Progenitor cell of endocrine pancreas (in vitro differentiated cells): ENCODE measurements around the gene THEM5. TPM values are rescaled to one million over a fixed set of nuclear protein-coding genes. Genes with fewer than 3 reads are reported as not detected.
"Not testable (repeated sequence)": the region's sequence is repeated elsewhere in the genome, so short reads cannot be mapped to it uniquely, and the experiment has no call there.

Experiments
- DNase-seq: peaks from one replicate; pipeline ENCODE4 v3.0.0; 2021; ENCODE audit warnings: low spot score; ENCODE audit not compliant: unreplicated experiment
- H3K27ac Mint-ChIP-seq: 2 replicates; pipeline ENCODE4 v1.8.0; 2021; ENCODE audit warnings: mild to moderate bottlenecking, moderate library complexity, mixed read lengths
- H3K27me3 Mint-ChIP-seq: 2 replicates; pipeline ENCODE4 v1.8.0; 2021; ENCODE audit warnings: mixed read lengths
- H3K36me3 Mint-ChIP-seq: 2 replicates; pipeline ENCODE4 v1.8.0; 2022; ENCODE audit warnings: mixed read lengths; ENCODE audit not compliant: insufficient read depth
- H3K4me1 Mint-ChIP-seq: 2 replicates; pipeline ENCODE4 v1.8.0; 2021; ENCODE audit warnings: low read depth, mixed read lengths
- H3K4me3 Mint-ChIP-seq: 2 replicates; pipeline ENCODE4 v1.8.0; 2021; ENCODE audit warnings: low read depth, mild to moderate bottlenecking, moderate library complexity, mixed read lengths
- H3K9me3 Mint-ChIP-seq: 2 replicates; pipeline ENCODE4 v1.8.0; 2021; ENCODE audit warnings: low read depth, mixed read lengths
- total RNA-seq: library from RNA; stranded (reverse); gene quantifications from 2 replicates; pipeline ENCODE4 v1.2.1, GENCODE V29; 2021
- TF ChIP-seq, protein P1 (sequence below): fragments of 200-600 bp; sonication (generic); IDR thresholded peaks from one replicate; pipeline ENCODE4 v1.5.0; 2021; ENCODE audit warnings: antibody characterized with exemption, mild to moderate bottlenecking; ENCODE audit not compliant: unreplicated experiment

THEM5 gene
- total RNA-seq, 1 donor from 2014 or later, result not detected

DNA sequence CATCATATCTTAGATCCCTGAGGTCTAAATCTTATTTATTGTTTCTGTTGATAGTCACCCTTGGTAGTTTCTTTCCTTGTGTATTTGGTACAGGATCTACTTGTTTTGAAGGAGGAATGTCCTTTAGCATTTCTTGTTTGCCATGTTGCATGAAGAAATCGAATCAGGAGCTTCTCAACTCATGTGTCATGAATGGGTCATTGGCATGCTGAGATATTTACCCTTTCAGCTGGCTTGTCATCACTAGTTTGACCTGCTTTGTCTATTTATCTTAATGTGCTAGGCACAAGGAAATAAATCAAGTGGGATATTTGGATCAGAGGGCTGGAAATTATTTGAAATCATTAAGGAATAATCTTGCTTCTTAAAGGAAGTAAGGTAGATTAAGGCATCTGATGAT lies 32.0 kb upstream of the THEM5 start:
- Mint-ChIP-seq H3K4me1 (no peaks in the 10 kb centered on the region), H3K9me3 (peaks cover 3% of the 10 kb centered on the region), H3K27ac (no peak overlapping the region), H3K4me3 (no peak overlapping the region), H3K27me3 (no peaks in the 10 kb centered on the region), H3K36me3 (peaks cover 21% of the 10 kb centered on the region)
- no peak for DNase-seq
- TF ChIP-seq, protein P1, sequence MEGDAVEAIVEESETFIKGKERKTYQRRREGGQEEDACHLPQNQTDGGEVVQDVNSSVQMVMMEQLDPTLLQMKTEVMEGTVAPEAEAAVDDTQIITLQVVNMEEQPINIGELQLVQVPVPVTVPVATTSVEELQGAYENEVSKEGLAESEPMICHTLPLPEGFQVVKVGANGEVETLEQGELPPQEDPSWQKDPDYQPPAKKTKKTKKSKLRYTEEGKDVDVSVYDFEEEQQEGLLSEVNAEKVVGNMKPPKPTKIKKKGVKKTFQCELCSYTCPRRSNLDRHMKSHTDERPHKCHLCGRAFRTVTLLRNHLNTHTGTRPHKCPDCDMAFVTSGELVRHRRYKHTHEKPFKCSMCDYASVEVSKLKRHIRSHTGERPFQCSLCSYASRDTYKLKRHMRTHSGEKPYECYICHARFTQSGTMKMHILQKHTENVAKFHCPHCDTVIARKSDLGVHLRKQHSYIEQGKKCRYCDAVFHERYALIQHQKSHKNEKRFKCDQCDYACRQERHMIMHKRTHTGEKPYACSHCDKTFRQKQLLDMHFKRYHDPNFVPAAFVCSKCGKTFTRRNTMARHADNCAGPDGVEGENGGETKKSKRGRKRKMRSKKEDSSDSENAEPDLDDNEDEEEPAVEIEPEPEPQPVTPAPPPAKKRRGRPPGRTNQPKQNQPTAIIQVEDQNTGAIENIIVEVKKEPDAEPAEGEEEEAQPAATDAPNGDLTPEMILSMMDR, result no peak

DNA sequence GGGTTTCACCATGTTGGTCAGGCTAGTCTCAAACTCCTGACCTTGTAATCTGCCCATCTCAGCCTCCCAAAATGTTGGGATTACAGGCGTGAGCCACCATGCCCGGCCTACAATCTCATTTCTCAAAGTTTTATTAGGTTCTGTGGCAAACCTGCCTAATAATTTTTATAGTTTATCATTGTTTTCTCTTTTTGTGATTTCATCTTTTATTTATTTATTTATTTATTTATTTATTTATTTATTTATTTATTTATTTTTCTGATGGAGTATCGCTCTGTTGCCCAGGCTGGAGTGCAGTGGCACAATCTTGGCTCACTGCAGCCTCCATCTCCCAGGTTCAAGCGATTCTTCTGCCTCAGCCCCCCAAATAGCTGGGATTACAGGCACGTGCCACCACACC lies 31.4 kb upstream of the THEM5 start:
- peaks cover 21% of the 10 kb centered on the region for H3K36me3 Mint-ChIP-seq
- not testable (repeated sequence) for DNase-seq, H3K27me3 Mint-ChIP-seq, H3K4me3 Mint-ChIP-seq, H3K9me3 Mint-ChIP-seq, H3K27ac Mint-ChIP-seq, H3K4me1 Mint-ChIP-seq

DNA sequence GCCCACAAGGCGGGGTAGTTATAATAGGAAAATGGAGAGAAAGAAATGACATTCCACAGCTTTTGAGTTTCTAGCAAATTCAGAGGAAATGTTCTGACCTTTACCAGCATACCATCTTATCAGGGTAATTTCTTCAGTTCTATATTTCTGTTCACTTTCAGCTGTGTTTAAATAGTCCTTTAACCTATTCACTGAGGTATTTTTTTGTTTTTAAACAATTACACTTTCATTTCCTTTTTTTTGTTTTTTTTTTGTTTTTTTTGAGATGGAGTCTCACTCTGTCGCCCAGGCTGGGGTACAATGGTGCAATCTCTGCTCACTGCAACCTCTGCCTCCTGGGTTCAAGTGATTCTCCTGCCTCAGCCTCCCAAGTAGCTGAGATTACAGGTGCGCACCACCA lies 30.9 kb upstream of the THEM5 start:
- not testable (repeated sequence) for H3K9me3 Mint-ChIP-seq, H3K27me3 Mint-ChIP-seq, H3K4me1 Mint-ChIP-seq, H3K27ac Mint-ChIP-seq, DNase-seq, H3K4me3 Mint-ChIP-seq
- peaks cover 21% of the 10 kb centered on the region for H3K36me3 Mint-ChIP-seq

DNA sequence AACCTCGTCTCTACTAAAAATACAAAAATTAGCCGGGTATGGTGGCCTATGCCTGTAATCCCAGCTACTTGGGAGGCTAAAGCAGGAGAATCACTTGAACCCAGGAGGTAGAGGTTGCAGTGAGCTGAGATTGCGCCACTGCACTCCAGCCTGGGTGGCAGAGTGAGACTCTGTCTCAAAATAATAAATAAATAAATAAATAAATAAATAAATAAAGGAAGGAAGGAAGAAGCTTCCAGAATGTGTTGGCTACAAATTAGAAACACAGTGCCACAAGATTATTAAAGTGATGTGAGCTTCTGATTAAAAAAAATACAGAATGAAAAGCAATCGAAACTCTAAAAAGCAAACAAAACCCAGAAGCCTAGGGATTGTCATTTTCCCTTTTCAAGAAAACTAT lies 30.4 kb upstream of the THEM5 start:
- H3K27me3 Mint-ChIP-seq, H3K4me1 Mint-ChIP-seq, H3K4me3 Mint-ChIP-seq, H3K9me3 Mint-ChIP-seq, H3K27ac Mint-ChIP-seq, DNase-seq: not testable (repeated sequence)
- peaks cover 21% of the 10 kb centered on the region for H3K36me3 Mint-ChIP-seq

DNA sequence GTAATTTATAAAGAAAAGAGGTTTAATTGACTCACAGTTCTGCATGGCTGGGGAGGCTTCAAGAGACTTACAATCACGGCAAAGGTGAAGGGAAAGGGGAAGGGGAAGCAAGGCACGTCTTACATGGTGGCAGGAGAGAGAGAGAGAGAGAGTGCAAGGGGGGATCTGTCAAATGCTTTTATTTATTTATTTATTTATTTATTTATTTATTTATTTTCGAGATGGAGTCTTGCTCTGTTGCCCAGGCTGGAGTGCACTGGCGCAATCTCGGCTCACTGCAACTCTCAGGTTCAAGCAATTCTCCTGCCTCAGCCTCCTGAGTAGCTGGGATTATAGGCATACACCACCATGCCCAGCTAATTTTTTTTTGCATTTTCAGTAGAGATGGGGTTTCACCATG lies 29.4 kb upstream of the THEM5 start:
- H3K4me1 Mint-ChIP-seq, H3K4me3 Mint-ChIP-seq, DNase-seq, H3K9me3 Mint-ChIP-seq, H3K27me3 Mint-ChIP-seq: not testable (repeated sequence)
- peak overlapping the region; percentile 30 for H3K27ac Mint-ChIP-seq
- H3K36me3 Mint-ChIP-seq, result peaks cover 17% of the 10 kb centered on the region

DNA sequence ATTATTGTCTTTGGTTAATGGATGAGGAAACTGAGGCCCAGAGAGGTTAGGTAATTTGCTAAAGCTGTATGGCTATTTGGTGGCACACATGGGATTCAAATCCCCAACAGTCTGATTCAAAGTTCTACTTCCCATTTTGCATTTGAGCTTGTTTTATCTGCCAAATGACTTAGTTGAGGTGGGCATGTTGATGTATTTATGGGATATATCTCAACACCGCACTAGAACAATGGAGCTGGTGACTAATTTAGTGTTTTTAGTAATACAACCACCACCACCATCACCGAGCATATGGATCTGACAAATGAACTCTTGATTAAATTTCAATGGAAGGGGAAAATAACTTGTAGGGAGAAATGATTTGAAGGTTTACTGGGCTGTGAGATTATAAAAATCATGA lies 29.0 kb upstream of the THEM5 start:
- peaks cover 3% of the 10 kb centered on the region for H3K9me3 Mint-ChIP-seq
- no peaks in the 10 kb centered on the region for H3K27me3 Mint-ChIP-seq
- TF ChIP-seq, protein P1, result no peak
- H3K36me3 Mint-ChIP-seq, result peaks cover 16% of the 10 kb centered on the region
- no peak for DNase-seq
- H3K27ac Mint-ChIP-seq, result no peak overlapping the region
- no peaks in the 10 kb centered on the region for H3K4me1 Mint-ChIP-seq
- H3K4me3 Mint-ChIP-seq, result no peak overlapping the region

DNA sequence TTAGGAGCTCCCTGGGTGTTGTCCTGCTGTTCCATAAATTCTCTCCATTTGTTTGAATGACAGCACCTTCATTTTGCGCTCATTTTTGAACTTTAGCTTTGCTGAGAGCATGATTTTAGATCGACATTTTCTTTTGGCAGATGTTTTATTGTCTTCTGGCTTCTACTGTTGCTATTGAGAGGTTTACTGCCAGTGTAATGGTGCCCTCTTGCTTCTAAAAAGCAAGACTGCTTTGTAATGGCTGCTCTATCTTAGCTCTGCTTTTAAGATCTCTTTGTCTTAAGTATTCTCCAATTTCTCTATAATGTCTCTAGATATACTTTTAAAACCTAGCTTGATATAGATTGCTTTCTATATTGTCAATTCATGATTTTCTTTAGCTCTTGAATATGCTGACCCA lies 28.0 kb upstream of the THEM5 start:
- TF ChIP-seq, protein P1, result no peak
- no peak overlapping the region for H3K4me3 Mint-ChIP-seq
- no peaks in the 10 kb centered on the region for H3K4me1 Mint-ChIP-seq
- no peaks in the 10 kb centered on the region for H3K9me3 Mint-ChIP-seq
- H3K27me3 Mint-ChIP-seq, result no peaks in the 10 kb centered on the region
- H3K36me3 Mint-ChIP-seq, result peaks cover 10% of the 10 kb centered on the region
- H3K27ac Mint-ChIP-seq, result no peak overlapping the region
- no peak for DNase-seq
